ENCODE data around the gene BTG1.
A peak's percentile ranks its signal among the peaks of the same experiment; 100 is the strongest.
"Not testable (repeated sequence)": the region's sequence is repeated elsewhere in the genome, so short reads cannot be mapped to it uniquely, and the experiment has no call there.

The BTG1 gene

GRCh38 chr12:92147491-92147890 lies 1.8 kb upstream of the BTG1 start:
- DNase-seq (ENCODE audit: low spot score), result no peak

GRCh38 chr12:92146497-92147224 lies 1.0 kb upstream of the BTG1 start:
- DNase-seq (ENCODE audit: low spot score), result no peak

- DNase-seq (ENCODE audit: low spot score), result no peak
Observed at GRCh38 chr12:92145481-92145730, 240 bp downstream of the BTG1 start.

GRCh38 chr12:92144631-92145480 lies 790 bp downstream of the BTG1 start:
- DNase-seq (ENCODE audit: low spot score), result peak; percentile 77

- peak; percentile 94 for DNase-seq (ENCODE audit: low spot score)
Observed at GRCh38 chr12:92143686-92144630, 1.7 kb downstream of the BTG1 start.

- DNase-seq (ENCODE audit: low spot score), result no peak
Observed at GRCh38 chr12:92143258-92143657, 2.4 kb downstream of the BTG1 start.

- DNase-seq (ENCODE audit: low spot score), result no peak
Observed at GRCh38 chr12:92142251-92142926, 3.3 kb downstream of the BTG1 start.

GRCh38 chr12:92141591-92142121 lies 4.0 kb downstream of the BTG1 start:
- no peak for DNase-seq (ENCODE audit: low spot score)

GRCh38 chr12:92140896-92141536 lies 4.6 kb downstream of the BTG1 start:
- no peak for DNase-seq (ENCODE audit: low spot score)

- DNase-seq (ENCODE audit: low spot score), result no peak
Observed at GRCh38 chr12:92140156-92140555, 5.5 kb downstream of the BTG1 start.

GRCh38 chr12:92139634-92140150 lies 6.0 kb downstream of the BTG1 start:
- peak; percentile 61 for DNase-seq (ENCODE audit: low spot score)

GRCh38 chr12:92138626-92139025 lies 7.0 kb downstream of the BTG1 start:
- DNase-seq (ENCODE audit: low spot score), result no peak

GRCh38 chr12:92138144-92138543 lies 7.5 kb downstream of the BTG1 start:
- DNase-seq (ENCODE audit: low spot score), result no peak

- peak; percentile 84 for DNase-seq (ENCODE audit: low spot score)
Observed at GRCh38 chr12:92136965-92137721, 8.5 kb downstream of the BTG1 start.

- no peak for DNase-seq (ENCODE audit: low spot score)
Observed at GRCh38 chr12:92136026-92136730, 9.5 kb downstream of the BTG1 start.

GRCh38 chr12:92135541-92135940 lies 10.1 kb downstream of the BTG1 start:
- DNase-seq (ENCODE audit: low spot score), result not testable (repeated sequence)

- no peak for DNase-seq (ENCODE audit: low spot score)
Observed at GRCh38 chr12:92134638-92135274, 10.9 kb downstream of the BTG1 start.

- DNase-seq (ENCODE audit: low spot score), result no peak
Observed at GRCh38 chr12:92133795-92134637, 11.6 kb downstream of the BTG1 start.
